Vagina (tissue), 2 donors: ENCODE measurements around the gene KRTAP3-1.

Source experiments
- CTCF ChIP-seq, 3 experiments: fragments of 450-650 bp in 2 of 3; fragments of 200-600 bp in 1 of 3; sonication (generic) in 1 of 3; IDR thresholded peaks; one replicate each; pipeline ENCODE4 v1.5.1; 2017 to 2019; ENCODE audit warnings: antibody characterized with exemption in 3 of 3, mild to moderate bottlenecking in 2 of 3, moderate library complexity in 2 of 3
- POLR2A ChIP-seq, 2 donors: fragments of 450-650 bp; IDR thresholded peaks; one replicate each; pipeline ENCODE4 v1.6.1; 2017; ENCODE audit warnings: antibody characterized with exemption in 2 of 2, mild to moderate bottlenecking in 2 of 2, moderate library complexity in 2 of 2

DNA sequence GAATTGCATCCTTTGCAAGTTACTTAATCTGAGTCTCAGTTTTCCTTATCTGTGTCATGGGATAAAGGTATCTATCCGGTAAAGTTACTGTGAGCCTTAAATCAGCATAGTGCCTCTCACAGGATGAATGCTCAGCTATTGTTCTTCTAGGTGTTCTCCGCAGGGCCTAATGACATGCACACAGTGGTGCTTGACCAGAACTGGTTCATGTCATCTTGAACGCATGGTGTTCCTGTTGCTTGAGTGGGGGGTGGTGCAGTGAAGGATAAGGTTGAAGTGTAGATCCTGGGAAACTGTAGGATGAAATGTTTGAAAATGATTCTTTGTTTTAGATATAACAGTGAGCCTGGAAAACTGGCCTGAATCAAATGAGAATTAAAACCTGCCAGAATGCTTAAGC, 28.8 kb downstream of the KRTAP3-1 start:
- TF ChIP-seq CTCF (IDR thresholded peaks at IDR 0.05) (no peak), POLR2A (IDR thresholded peaks at IDR 0.05) (no peak)
